Pancreas (tissue), 10 donors: ENCODE data around the gene MTAP. TPM values are rescaled to one million over a fixed set of nuclear protein-coding genes. Genes with fewer than 3 reads are reported as not detected.

ENCODE experiments used
- ATAC-seq, 4 donors: fragments of 200-7000 bp; cut with Tn5 transposase; one replicate each; pipeline versions ENCODE4 v1.8.0 to v1.9.1; 2020; ENCODE audit warnings: mild to moderate bottlenecking in 4 of 4, moderate library complexity in 4 of 4
- DNase-seq, 6 donors: peaks; one replicate each; pipeline ENCODE4 v3.0.0-alpha.2; 2020
- FAIRE-seq: peaks from 2 replicates; lab custom pipeline; 2012; peaks lifted over from hg19 to GRCh38; lab: Jason Lieb, UNC
- H3K27ac ChIP-seq, 4 donors: fragments of 200-600 bp; sonication (generic); 1 replicate in 3 of 4; 2 replicates in 1 of 4; pipeline versions ENCODE4 v1.5.0 to v1.8.0; 2020
- H3K27me3 ChIP-seq, 4 donors: fragments of 200-600 bp; one replicate each; pipeline ENCODE4 v1.8.0; 2021
- H3K36me3 ChIP-seq, 3 donors: fragments of 200-600 bp; sonication (generic) in 1 of 3; one replicate each; pipeline versions ENCODE4 v1.5.0 to v1.8.0; 2020 to 2021
- H3K4me1 ChIP-seq, 3 donors: fragments of 200-600 bp; one replicate each; pipeline ENCODE4 v1.8.0; 2021
- H3K4me3 ChIP-seq, 4 donors: fragments of 200-600 bp; sonication (generic) in 2 of 4; one replicate each; pipeline versions ENCODE4 v1.5.0 to v1.8.0; 2020 to 2021
- H3K9me3 ChIP-seq, 4 donors: fragments of 200-600 bp; one replicate each; pipeline ENCODE4 v1.8.0; 2021
- CTCF ChIP-seq, 4 donors: fragments of 200-600 bp; sonication (generic) in 3 of 4; IDR thresholded peaks; one replicate each; pipeline versions ENCODE4 v1.5.0 to v1.8.0; 2021; ENCODE audit warnings: antibody characterized with exemption in 4 of 4
- WGBS, 2 donors: extraction: QIAGEN DNeasy Blood & Tissue Kit; methylation state at CpG; one replicate each; pipeline ENCODE4 v1.1.7; 2013; 5-methylcytosine and 5-hydroxymethylcytosine counted together
- intact Hi-C, 3 donors: fragments of 100-400 bp; cut with DNase I; formaldehyde crosslinking; loops; one replicate each; pipeline versions ENCODE4 v1.11.1 to v1.14.2; 2022
- polyA plus RNA-seq, 2 donors: library from polyadenylated mRNA; stranded (reverse); fragments of 200-250 nt; gene quantifications; one replicate each; pipeline ENCODE4 v1.2.3, GENCODE V29; 2013
- total RNA-seq, 6 donors: library from RNA; stranded (reverse); fragmentation: NEBNext Ultra II Directional in 4 of 6; extraction: Animal tissue kit (Norgen Biotek cat#: 25700) in 4 of 6; gene quantifications; one replicate each; pipeline versions ENCODE4 v1.2.1 to v1.2.4, GENCODE V29; 2021 to 2023
- donor health status: healthy with polysubstance abuse.
- donor health status: DM: no; HTN: no; CAD: no; lungs with moderate emphysema.
- donor health status: DM: no; HTN: no; CAD: no.
- donor health status: control.
- donor health status: control.
- donor health status: Bipolar disorder and iron deficiency.
- donor health status: DM: yes; HTN: yes; CAD: no.
- donor health status: DM: no; HTN: no; CAD: no.
- donor health status: DM: no; HTN: no; CAD: no.
- donor health status: DM: yes; HTN: yes; CAD: no.

Gene MTAP
- total and polyA plus RNA-seq, 8 donors: 4.7 to 26.7 (median 16.7) TPM

DNA sequence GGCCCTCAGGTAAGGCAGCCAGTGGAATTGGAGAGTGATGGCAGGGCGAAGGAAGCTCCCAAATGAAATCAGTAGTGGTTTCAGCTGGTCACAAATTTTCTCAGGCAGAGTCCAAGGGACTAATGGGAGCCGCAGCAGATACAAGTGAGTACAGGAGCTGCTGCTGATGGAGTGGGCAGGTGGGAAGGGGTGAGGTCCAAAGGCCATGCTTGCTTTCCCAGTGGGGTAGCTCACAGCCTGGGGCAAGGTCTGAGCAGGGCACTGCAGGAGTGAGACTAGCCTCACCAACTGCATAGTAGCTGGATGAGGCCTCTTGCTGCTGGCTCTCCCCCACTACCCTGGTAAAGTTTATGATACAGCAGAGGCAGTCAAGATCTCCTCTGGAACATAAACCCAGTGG, 38.2 kb downstream of the MTAP start:
- intact Hi-C loops: no loop called here
- WGBS, 2 donors: 50 to 97% methylated on average over 2 of the region's 2 CpGs
- no peak overlapping the region for H3K27ac ChIP-seq
- DNase-seq (no peak), FAIRE-seq (no peak), ATAC-seq (no peak)
- peaks cover 0 to 3% (median 0%) of the 10 kb centered on the region in 4 donors for H3K9me3 ChIP-seq
- H3K4me3 ChIP-seq: no peak overlapping the region
- TF ChIP-seq CTCF (IDR thresholded peaks at IDR 0.05): no peak
- H3K27me3 ChIP-seq: no peaks in the 10 kb centered on the region
- H3K36me3 ChIP-seq: peaks cover 0 to 31% (median 0%) of the 10 kb centered on the region in 3 donors
- H3K4me1 ChIP-seq: peaks cover 0 to 7% (median 0%) of the 10 kb centered on the region in 3 donors

- peaks cover 0 to 6% (median 0%) of the 10 kb centered on the region in 3 donors for H3K4me1 ChIP-seq
- H3K4me3 ChIP-seq: no peak overlapping the region
- no peaks in the 10 kb centered on the region for H3K27me3 ChIP-seq
- ATAC-seq: no peak
- FAIRE-seq: no peak
- no peak for DNase-seq
- peaks cover 0 to 3% (median 0%) of the 10 kb centered on the region in 4 donors for H3K9me3 ChIP-seq
- peaks cover 0 to 31% (median 0%) of the 10 kb centered on the region in 3 donors for H3K36me3 ChIP-seq
- no peak for TF ChIP-seq CTCF (IDR thresholded peaks at IDR 0.05)
- 94 to 96% methylated on average over 1 of the region's 1 CpG for WGBS, 2 donors
- no peak overlapping the region for H3K27ac ChIP-seq
- intact Hi-C loops: no loop called here
Measured at GRCh38 chr9:21841133-21841532, 38.7 kb downstream of the MTAP start.

- Histone ChIP-seq H3K27ac (no peak overlapping the region), H3K4me1 (peaks cover 8 to 11% (median 10%) of the 10 kb centered on the region in 3 donors), H3K27me3 (no peaks in the 10 kb centered on the region), H3K9me3 (peaks cover 0 to 3% (median 0%) of the 10 kb centered on the region in 4 donors), H3K4me3 (no peak overlapping the region), H3K36me3 (no peaks in the 10 kb centered on the region)
- FAIRE-seq: no peak
- no peak for ATAC-seq
- intact Hi-C loops: no loop called here
- no peak for TF ChIP-seq CTCF (IDR thresholded peaks at IDR 0.05)
- no peak for DNase-seq
- WGBS, 2 donors: 98 to 99% methylated on average over 4 of the region's 4 CpGs
Measured at GRCh38 chr9:21848615-21849014, 46.2 kb downstream of the MTAP start.

GRCh38 chr9:21852754-21853153, 50.3 kb downstream of the MTAP start:
- peak overlapping the region in 3 of 4 donors; percentile 54 to 87 (median 80) for H3K27ac ChIP-seq

More at GRCh38 chr9:21852754-21853153, 50.3 kb downstream of the MTAP start:
- WGBS, 2 donors: 43 to 44% methylated on average over 3 of the region's 3 CpGs
- Histone ChIP-seq H3K36me3 (no peaks in the 10 kb centered on the region), H3K4me3 (no peak overlapping the region), H3K27me3 (no peaks in the 10 kb centered on the region), H3K4me1 (peaks cover 30 to 50% (median 48%) of the 10 kb centered on the region in 3 donors), H3K9me3 (no peaks in the 10 kb centered on the region)
- intact Hi-C loops: no loop called here
- FAIRE-seq (no peak), ATAC-seq (peak; percentile 25 to 43 (median 40)), DNase-seq (no peak)
- no peak for TF ChIP-seq CTCF (IDR thresholded peaks at IDR 0.05)
